HUDEP-2 (cell line): ENCODE results near the gene GPR85.

Experiments
- DNase-seq, 76 experiments: peaks; one replicate each; lab custom pipeline; 2025; ENCODE audit not compliant: unreplicated experiment in 76 of 76; lab: John Stamatoyannopoulos, UW

Gene GPR85, protein sequence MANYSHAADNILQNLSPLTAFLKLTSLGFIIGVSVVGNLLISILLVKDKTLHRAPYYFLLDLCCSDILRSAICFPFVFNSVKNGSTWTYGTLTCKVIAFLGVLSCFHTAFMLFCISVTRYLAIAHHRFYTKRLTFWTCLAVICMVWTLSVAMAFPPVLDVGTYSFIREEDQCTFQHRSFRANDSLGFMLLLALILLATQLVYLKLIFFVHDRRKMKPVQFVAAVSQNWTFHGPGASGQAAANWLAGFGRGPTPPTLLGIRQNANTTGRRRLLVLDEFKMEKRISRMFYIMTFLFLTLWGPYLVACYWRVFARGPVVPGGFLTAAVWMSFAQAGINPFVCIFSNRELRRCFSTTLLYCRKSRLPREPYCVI

DNA sequence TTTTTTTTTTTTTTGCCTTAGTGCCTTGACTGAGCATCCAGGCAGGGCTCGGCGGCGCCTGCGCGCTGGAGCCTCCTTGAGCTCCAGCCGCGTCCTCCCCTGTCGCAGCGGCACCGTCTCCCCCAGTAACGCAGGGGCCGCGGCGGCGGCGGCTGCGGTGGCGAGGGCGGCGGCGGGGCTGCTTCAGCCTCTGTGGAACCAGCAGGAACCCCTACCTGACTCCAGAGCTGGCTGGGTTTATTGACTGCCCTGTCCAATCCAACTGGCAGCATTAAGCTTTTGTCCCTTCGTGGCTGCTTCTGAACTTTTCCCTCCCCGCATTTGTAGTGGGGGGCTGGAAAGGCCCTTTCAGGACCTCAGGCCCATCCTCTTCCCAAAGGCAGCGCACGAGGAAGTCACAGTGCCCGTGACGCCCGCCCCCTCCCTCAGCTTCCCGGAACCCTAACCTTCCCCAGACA, at the start of gene GPR85:
Gene GPR85 (minus strand): TSS at position 397 of the 458 bp plus-strand sequence. CDS start 2,106 bp downstream, outside the sequence.
- DNase-seq, result peak in 45 of 76 experiments; percentile 2 to 54 (median 29)

DNA sequence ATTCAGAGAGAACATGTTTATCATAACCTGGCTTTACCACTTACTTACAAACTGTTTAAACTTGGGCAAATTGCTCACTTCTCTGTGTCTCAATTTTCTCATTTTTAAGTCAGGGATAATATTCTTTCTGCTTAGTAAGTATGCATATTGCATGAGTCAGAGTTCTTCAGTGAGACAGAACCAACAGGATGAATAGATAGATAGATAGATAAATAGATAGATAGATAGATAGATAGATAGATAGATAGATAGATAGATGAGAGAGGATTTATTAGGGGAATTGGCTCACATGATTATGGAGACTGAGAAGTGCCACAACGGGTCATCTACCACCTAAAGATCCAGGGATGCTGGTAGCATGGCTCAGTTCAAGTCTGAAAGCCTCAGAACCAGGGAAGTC, 47.4 kb upstream of the GPR85 start:
- no peak for DNase-seq

GRCh38 chr7:113131367-113131766, 44.7 kb upstream of the GPR85 start:
- no peak for DNase-seq

DNA sequence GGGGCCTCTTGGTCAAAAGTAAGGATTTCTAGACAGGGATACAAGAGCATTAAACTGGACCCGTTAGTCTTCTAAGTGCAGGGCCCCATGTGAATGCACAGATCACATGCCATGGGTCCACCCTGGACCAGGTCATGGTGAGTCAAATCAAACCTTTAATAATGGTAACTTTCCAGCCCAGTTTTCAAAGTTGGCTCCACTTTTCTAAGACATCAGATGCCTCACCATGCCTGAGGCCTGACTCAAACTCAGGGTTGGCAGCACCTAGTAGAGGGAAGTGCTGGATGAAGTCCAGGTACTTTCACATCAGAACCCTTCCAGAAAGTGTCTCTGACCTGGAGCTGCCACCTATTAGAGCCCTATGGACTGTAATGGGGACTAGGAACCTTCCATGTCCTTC, 41.4 kb upstream of the GPR85 start:
- DNase-seq, result no peak

GRCh38 chr7:113125728-113126127, 39.1 kb upstream of the GPR85 start:
- peak in 35 of 76 experiments; percentile 2 to 70 (median 26) for DNase-seq

DNA sequence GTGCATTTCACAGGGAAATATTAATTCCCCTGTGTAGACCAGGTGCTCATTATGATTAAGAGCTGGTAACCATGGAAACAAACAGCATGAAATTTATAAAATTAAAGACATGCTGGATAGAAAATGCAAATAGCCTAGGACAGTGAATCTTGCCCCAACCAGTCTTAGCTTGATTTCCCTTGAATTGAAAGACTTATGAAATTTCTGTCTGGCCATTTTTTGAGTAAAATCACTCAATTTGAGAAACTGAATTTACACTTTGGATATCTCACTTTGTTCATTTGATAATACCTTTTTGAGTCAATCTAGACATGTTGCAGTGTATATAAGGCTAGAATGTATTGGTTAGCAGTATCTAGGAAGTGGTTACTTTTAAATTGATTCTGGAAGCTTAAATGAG, 36.1 kb upstream of the GPR85 start:
- no peak for DNase-seq

DNA sequence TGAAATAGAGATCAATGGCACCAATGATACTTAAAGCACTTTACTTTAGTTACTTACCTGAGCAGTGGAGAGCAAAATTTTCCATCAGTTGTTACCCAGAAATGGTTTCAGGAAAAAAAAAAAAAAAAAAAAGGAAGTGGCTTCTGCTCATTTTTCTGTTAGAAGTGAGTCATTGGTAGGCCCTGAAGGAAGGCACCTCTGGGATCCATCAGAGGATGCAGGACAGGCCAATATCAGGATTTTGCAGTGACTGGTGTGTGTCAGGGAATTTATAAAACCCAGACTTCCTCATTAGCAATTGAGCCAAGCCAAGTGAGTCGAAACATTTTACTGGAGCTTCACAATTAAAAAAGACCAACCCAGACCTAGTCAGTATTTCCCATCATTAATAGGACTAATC, 34.0 kb upstream of the GPR85 start:
- peak in 2 of 76 experiments; percentile 5 to 25 for DNase-seq

GRCh38 chr7:113119429-113119828, 32.8 kb upstream of the GPR85 start:
- no peak for DNase-seq

- peak in 74 of 76 experiments; percentile 26 to 92 (median 82) for DNase-seq
Measured at GRCh38 chr7:113118074-113118959, 31.7 kb upstream of the GPR85 start, which contains the start of gene SMIM30. SMIM30 (minus strand) TSS chr7:113118554; CDS start chr7:113117578, 976 bp downstream.

DNA sequence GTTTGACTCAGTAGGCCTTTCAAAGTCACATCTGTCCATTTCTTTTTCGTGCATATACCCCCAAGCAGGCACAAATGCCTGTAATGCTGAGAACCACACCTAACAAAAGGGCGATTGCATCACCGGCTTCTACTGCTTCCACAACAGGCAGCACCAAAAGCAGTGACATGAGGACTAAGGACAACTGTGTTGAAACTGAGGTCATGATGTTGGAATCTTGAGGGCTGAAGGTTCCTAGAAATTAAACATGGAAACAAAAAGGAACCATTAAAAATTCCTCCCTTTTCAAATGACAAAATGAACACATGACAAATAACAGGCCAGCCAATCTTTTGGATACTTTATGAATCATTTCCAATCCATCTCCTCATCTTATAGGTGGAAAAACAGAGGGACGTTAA, 30.7 kb upstream of the GPR85 start:
- DNase-seq, result peak in 3 of 76 experiments; percentile 11 to 35 (median 11)

- peak in 11 of 76 experiments; percentile 2 to 37 (median 11) for DNase-seq
Measured at GRCh38 chr7:113113912-113114311, 27.3 kb upstream of the GPR85 start.

DNA sequence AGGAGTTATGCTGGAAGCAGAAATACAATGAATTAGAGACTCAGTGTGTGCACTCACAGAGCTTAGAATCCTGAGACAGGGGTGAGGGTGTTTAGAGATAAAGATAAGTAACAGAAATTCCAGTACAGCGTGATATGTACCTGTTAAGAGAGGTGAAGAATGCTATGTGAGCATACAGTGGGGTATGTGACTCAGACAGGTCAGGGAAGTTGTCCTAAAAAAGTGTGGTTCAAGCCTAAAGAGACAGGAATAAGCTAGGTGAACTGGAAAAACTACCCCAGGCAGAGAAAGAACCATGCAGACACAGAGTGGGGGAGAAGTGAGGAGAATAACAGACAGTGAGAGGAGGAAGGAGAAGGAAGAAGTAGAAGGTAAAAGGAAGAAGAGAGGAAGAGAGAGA, 23.1 kb upstream of the GPR85 start:
- no peak for DNase-seq

DNA sequence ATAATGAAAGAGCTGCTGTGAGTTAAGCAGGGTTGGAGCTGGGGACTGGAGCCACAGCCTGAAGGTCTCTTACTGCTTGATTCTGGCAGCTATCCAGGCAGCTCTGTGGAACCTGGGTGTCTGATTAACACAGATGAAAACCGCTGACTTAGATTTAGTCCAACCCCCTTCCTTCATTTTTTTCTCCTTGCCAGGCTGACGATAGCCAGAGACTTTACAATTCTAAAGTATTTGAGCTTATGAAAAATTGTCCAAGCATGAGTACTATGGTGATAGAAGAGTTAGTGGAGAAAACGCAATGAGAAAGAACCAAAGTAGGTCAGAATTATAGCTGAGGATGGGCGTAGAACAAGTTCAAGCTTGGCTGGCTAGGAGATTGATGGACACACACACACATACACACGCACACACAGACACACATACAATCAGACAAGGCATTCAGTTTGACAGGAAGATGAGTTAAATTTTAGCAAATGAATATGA, 13.5 kb upstream of the GPR85 start:
- DNase-seq, result peak in 43 of 76 experiments; percentile 3 to 76 (median 41)

DNA sequence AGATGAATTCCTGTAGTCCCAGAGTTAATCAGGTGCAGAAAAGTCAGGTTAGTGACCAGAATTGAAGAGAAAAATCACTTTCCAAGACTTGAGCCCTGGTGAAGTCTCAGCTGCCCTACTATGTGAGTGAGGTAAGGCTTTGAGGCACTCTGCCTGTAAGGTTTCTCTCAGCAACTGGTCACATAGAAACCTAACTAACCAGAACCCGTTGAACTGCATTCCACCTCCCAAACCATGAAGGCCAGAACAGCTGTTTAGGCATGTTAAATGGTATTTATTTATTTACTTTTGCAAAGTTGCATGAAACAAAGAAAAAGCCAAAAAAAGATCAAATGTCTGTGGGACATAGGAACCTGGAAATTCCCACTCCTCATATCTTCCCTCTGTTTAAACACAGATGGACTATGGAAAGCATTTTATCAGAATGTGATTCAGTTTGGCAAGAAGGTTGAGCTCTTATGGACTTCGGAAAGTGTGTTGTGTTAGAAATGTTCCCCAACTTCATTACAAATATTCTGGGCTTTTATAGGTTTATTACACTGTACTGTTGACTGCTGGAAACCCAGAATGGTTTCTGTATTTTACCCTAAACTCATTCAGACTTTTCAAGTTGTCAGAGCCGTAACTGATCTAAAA, 12.8 kb upstream of the GPR85 start:
- DNase-seq, result no peak

DNA sequence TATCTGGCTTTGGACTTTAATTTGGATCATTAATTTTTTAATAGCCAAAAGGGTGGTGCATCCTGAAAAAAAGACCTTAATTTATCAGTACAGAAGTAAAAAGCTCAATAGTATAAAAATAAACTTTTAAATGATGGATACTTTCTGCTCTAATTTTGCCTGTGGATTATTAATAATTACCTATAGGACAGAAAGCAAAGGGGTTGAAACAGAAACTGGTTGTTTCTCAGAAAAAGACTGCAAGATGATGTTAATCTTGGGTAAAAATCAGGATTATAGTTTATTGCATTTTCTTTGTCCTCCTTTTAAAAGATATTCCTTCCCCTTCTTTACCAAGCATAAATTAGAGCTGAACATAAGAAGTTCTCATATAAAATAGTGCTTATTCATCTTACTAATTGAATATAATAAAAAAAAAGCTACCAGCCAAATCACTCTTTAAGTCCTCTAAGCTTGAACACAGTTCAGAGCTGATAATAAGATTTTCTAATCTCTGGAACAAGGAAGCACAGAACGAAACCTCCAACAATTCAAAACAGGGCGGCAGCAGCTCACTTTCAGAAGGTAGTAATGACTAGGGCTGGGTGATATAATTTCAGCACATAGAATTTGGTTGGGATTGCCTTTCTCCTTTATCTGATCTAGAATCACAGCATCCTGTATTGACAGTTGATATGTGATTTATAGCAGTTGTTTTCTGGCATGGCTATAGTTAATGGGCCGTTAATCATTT, 8.1 kb upstream of the GPR85 start:
- no peak for DNase-seq

GRCh38 chr7:113093561-113093960, 6.9 kb upstream of the GPR85 start:
- DNase-seq, result no peak

- DNase-seq, result no peak
Measured at GRCh38 chr7:113092762-113093161, 6.1 kb upstream of the GPR85 start.

DNA sequence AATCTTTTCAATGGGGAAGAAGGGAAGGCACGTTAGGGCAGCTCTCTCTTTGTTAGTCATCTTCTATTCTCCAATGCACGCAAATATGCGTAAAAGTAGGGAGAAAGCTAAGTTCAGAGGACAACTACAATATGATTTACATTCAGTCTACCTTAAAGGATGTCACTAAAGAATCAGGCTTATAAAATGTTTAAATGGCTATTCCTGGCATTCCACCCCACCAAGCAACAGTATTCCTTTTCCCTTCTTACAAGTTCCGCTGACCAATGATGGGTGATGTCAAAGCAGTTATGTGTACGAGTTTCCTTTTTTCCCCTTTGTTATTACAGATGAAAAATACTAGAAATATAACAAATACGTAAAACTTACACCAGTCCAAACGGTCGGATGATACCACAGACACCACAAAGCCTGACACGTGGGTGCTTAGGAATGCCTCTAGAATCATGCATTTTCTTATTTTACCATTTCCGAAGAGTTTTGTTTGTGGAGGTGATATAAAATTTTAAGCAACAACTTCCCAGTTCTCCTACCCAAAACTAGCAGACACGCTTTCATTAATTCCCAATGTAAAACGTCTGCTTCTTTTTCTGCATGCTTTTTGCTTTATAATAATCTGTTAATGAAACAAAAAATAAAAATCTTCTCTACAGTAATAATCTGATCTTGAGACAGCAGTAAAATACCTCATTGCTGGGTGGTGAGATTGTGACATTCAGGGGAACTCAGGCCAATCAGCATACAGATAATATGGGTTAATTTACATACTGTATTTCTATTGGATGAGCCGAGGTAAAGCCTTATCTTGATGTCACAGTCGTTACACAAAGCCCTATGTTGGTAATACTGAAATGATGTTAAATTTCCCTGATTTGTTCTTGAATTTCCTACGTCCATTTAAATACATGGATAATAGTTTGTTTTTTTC, 708 bp upstream of the GPR85 start:
- DNase-seq, result peak in 25 of 76 experiments; percentile 0 to 64 (median 20)
